Heart left ventricle (tissue), 13 donors: ENCODE results near the gene OIT3.

Experiments used
- POLR2A ChIP-seq, 2 donors: fragments of 450-650 bp; IDR thresholded peaks; one replicate each; pipeline ENCODE4 v1.6.1; 2017; ENCODE audit warnings: antibody characterized with exemption in 2 of 2, mild to moderate bottlenecking in 2 of 2, moderate library complexity in 2 of 2
- TF ChIP-seq, protein P1 (sequence below), 12 donors: fragments of 200-600 bp; sonication (generic) in 4 of 12; IDR thresholded peaks; one replicate each; pipeline versions ENCODE4 v1.5.0 to v1.8.0; 2018 to 2022; ENCODE audit warnings: antibody characterized with exemption in 12 of 12, mild to moderate bottlenecking in 5 of 12
- donor health status: ischemic (EF 13 %, LVEDD 7.1; RV severe dilation, severe dysfunction).
- donor health status: DM: no; HTN: yes; CAD: no.
- donor health status: DM: no; HTN: no; CAD: no.
- donor health status: ischemic (EF 25% LVEDD 6.9; RV normal size, moderate dysfunction).
- donor health status: ischemic (EF 25% LVEDD 5.7; RV mildly dilated, moderate dysfunction).
- donor health status: ischemic (EF 35%, LVEDD 5.7; RV mildly dilated, moderate dysfunction).
- donor health status: nonischemic (EF 11% LVEDD 7.7; RV severe dilation, severe dysfunction).
- donor health status: DM: yes; HTN: yes; CAD: no.
- donor health status: PGD.
- donor health status: ischemic (EF 29% LVEDD 5.4; RV normal size, mild dysfunction).
- donor health status: nonischemic (EF 23%, LVEDD 6.1; RV moderate dilation, normal function).

DNA sequence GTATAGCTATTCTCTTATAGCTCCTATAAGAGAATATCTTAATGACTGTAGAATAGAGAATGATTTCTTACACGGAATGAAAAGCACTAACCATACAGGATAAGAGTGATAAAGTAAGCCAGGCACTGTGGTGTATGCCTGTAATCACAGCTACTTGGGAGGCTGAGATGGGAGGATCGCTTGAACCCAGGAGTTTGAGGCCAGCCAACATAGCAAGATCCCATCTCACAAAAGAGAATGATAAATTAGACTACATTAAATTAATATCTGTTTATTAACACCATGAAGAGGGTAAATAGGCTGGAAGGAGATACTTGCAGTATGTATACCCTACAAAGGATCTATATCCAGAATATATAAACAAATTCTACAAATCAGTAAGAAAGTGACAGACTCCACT, 12.2 kb upstream of the OIT3 start:
- TF ChIP-seq, protein P1, sequence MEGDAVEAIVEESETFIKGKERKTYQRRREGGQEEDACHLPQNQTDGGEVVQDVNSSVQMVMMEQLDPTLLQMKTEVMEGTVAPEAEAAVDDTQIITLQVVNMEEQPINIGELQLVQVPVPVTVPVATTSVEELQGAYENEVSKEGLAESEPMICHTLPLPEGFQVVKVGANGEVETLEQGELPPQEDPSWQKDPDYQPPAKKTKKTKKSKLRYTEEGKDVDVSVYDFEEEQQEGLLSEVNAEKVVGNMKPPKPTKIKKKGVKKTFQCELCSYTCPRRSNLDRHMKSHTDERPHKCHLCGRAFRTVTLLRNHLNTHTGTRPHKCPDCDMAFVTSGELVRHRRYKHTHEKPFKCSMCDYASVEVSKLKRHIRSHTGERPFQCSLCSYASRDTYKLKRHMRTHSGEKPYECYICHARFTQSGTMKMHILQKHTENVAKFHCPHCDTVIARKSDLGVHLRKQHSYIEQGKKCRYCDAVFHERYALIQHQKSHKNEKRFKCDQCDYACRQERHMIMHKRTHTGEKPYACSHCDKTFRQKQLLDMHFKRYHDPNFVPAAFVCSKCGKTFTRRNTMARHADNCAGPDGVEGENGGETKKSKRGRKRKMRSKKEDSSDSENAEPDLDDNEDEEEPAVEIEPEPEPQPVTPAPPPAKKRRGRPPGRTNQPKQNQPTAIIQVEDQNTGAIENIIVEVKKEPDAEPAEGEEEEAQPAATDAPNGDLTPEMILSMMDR (IDR thresholded peaks at IDR 0.05): no peak
- TF ChIP-seq POLR2A (IDR thresholded peaks at IDR 0.05): no peak
